Stimulated activated CD4-positive, alpha-beta T cell treated with anti-CD3 and anti-CD28 coated beads, Interleukin-1b, Interleukin-23, amount 100 ng/mL, for 4 hours (primary cell): ENCODE measurements around the gene TMC2.
"Not testable (repeated sequence)": the region's sequence is repeated elsewhere in the genome, so short reads cannot be mapped to it uniquely, and the experiment has no call there.

ENCODE experiments used
- DNase-seq, 2 donors: peaks; one replicate each; pipeline ENCODE4 v3.0.0-alpha.2; 2020; ENCODE audit warnings: low read depth in 2 of 2

Gene TMC2

GRCh38 chr20:2663364-2663886 lies 127.1 kb downstream of the TMC2 start:
- no peak for DNase-seq

GRCh38 chr20:2663887-2664719 lies 127.7 kb downstream of the TMC2 start, which contains the start of gene IDH3B:
IDH3B (minus strand) TSS chr20:2664216; CDS start chr20:2664188, 28 bp downstream.
- peak; percentile 80 to 83 for DNase-seq

GRCh38 chr20:2671977-2672376 lies 135.6 kb downstream of the TMC2 start:
- DNase-seq: no peak

GRCh38 chr20:2672446-2672845 lies 136.1 kb downstream of the TMC2 start:
- no peak for DNase-seq

- no peak for DNase-seq
Measured at GRCh38 chr20:2673453-2673852, 137.1 kb downstream of the TMC2 start.

- no peak for DNase-seq
Measured at GRCh38 chr20:2680046-2680445, 143.7 kb downstream of the TMC2 start.

- not testable (repeated sequence) for DNase-seq
Measured at GRCh38 chr20:2682040-2682439, 145.7 kb downstream of the TMC2 start.

GRCh38 chr20:2684817-2685216 lies 148.4 kb downstream of the TMC2 start:
- not testable (repeated sequence) for DNase-seq

- DNase-seq: no peak
Measured at GRCh38 chr20:2687514-2687913, 151.1 kb downstream of the TMC2 start.

GRCh38 chr20:2688041-2688591 lies 151.7 kb downstream of the TMC2 start:
- DNase-seq: peak; percentile 56 to 70

GRCh38 chr20:2690213-2690612 lies 153.8 kb downstream of the TMC2 start:
- no peak for DNase-seq

GRCh38 chr20:2690718-2691117 lies 154.3 kb downstream of the TMC2 start:
- no peak for DNase-seq

- DNase-seq: no peak
Measured at GRCh38 chr20:2691127-2691526, 154.8 kb downstream of the TMC2 start.
